ENCODE data around the gene FANCI. TPM values are rescaled to one million over a fixed set of nuclear protein-coding genes. Genes with fewer than 3 reads are reported as not detected.

Gene FANCI
- polyA plus RNA-seq, 2 donors, result 6.6 to 10.4 TPM

- H3K4me3 ChIP-seq (ENCODE audit: low read depth in 1 of 2, low read length in 2 of 2), result no peak overlapping the region
- no peak overlapping the region for H3K27ac ChIP-seq (ENCODE audit: low read depth in 2 of 2, low read length in 1 of 2)
- peaks cover 3 to 4% of the 10 kb centered on the region in 2 donors for H3K4me1 ChIP-seq (ENCODE audit: control insufficient read depth in 2 of 2, insufficient read depth in 2 of 2, low read length in 1 of 2)
- no peaks in the 10 kb centered on the region for H3K27me3 ChIP-seq (ENCODE audit: control insufficient read depth in 1 of 2, insufficient read depth in 2 of 2, low read length in 2 of 2)
- no peaks in the 10 kb centered on the region for H3K9me3 ChIP-seq (ENCODE audit: control insufficient read depth in 2 of 2, insufficient read depth in 1 of 2, low read depth in 1 of 2, low read length in 1 of 2)
- WGBS, 2 donors, result 92 to 94% methylated on average over 12 of the region's 12 CpGs
- peaks cover 3 to 6% of the 10 kb centered on the region in 2 donors for H3K36me3 ChIP-seq (ENCODE audit: control insufficient read depth in 2 of 2, insufficient read depth in 2 of 2, low read length in 1 of 2)
Measured at GRCh38 chr15:89200182-89200581, 43.6 kb upstream of the FANCI start.

- H3K4me3 ChIP-seq (ENCODE audit: low read depth in 1 of 2, low read length in 2 of 2), result no peak overlapping the region
- WGBS, 2 donors, result 90 to 92% methylated on average over 20 of the region's 20 CpGs
- no peaks in the 10 kb centered on the region for H3K9me3 ChIP-seq (ENCODE audit: control insufficient read depth in 2 of 2, insufficient read depth in 1 of 2, low read depth in 1 of 2, low read length in 1 of 2)
- no peak overlapping the region for H3K27ac ChIP-seq (ENCODE audit: low read depth in 2 of 2, low read length in 1 of 2)
- no peaks in the 10 kb centered on the region for H3K27me3 ChIP-seq (ENCODE audit: control insufficient read depth in 1 of 2, insufficient read depth in 2 of 2, low read length in 2 of 2)
- H3K4me1 ChIP-seq (ENCODE audit: control insufficient read depth in 2 of 2, insufficient read depth in 2 of 2, low read length in 1 of 2), result peaks cover 2 to 3% of the 10 kb centered on the region in 2 donors
- peaks cover 0 to 3% of the 10 kb centered on the region in 2 donors for H3K36me3 ChIP-seq (ENCODE audit: control insufficient read depth in 2 of 2, insufficient read depth in 2 of 2, low read length in 1 of 2)
Measured at GRCh38 chr15:89201465-89202005, 42.2 kb upstream of the FANCI start.

DNA sequence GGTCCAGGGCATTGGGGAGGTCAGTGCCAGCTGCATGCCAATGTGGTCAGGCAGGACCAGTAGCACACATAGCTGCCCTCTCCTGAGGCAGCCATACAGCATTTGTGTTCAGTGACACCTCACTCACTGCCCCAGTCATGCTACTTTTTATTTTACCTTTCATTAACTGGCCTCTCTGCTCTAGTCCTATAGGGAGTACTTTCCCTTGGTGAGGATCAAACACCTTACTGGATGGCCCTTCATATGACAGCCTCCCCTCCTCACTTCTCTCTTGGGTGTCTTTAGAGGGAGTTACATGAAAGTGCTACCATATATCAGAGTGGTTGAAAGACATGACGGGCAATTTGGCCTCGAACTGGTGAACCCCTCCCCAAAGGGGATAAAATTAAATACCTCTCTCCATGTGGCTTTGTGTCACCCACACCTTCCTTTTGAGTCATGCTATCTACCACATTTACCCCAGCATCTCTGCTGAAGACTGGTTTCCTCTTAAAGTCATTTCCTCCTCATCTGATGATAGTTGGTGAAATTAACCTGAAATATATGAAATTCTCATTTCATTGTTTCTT, 40.0 kb upstream of the FANCI start:
- no peak overlapping the region for H3K27ac ChIP-seq (ENCODE audit: low read depth in 2 of 2, low read length in 1 of 2)
- H3K36me3 ChIP-seq (ENCODE audit: control insufficient read depth in 2 of 2, insufficient read depth in 2 of 2, low read length in 1 of 2), result no peaks in the 10 kb centered on the region
- H3K4me1 ChIP-seq (ENCODE audit: control insufficient read depth in 2 of 2, insufficient read depth in 2 of 2, low read length in 1 of 2), result peaks cover 0 to 2% of the 10 kb centered on the region in 2 donors
- 45 to 73% methylated on average over 2 of the region's 2 CpGs for WGBS, 2 donors
- no peaks in the 10 kb centered on the region for H3K27me3 ChIP-seq (ENCODE audit: control insufficient read depth in 1 of 2, insufficient read depth in 2 of 2, low read length in 2 of 2)
- no peaks in the 10 kb centered on the region for H3K9me3 ChIP-seq (ENCODE audit: control insufficient read depth in 2 of 2, insufficient read depth in 1 of 2, low read depth in 1 of 2, low read length in 1 of 2)
- H3K4me3 ChIP-seq (ENCODE audit: low read depth in 1 of 2, low read length in 2 of 2), result no peak overlapping the region

DNA sequence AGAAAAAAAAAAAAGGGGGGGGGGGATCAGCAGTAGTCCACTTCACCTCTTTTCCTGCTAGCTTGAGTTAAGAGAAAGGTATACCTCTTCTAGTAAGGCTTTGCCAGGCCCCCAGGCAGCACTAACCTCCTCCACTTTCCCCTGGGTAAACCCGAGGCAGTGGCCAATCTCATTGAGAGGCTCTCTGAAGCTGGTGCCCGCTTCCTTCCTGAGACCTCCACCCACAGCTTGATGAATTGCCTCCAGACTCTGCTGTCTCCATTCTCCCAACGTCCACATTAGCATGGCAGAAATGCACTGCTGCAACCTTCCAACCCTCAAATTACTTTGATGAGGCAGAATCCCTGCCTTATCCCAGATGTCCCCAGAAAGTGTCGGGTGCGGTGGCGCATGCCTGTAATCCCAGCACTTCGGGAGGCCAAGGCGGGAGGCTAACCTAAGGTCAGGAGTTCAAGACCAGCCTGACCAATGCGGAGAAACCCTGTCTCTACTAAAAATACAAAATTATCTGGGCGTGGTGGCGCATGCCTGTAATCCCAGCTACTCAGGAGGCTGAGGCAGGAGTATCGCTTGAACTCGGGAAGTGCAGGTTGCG, 37.7 kb upstream of the FANCI start:
- H3K27ac ChIP-seq (ENCODE audit: low read depth in 2 of 2, low read length in 1 of 2), result no peak overlapping the region
- no peaks in the 10 kb centered on the region for H3K9me3 ChIP-seq (ENCODE audit: control insufficient read depth in 2 of 2, insufficient read depth in 1 of 2, low read depth in 1 of 2, low read length in 1 of 2)
- H3K27me3 ChIP-seq (ENCODE audit: control insufficient read depth in 1 of 2, insufficient read depth in 2 of 2, low read length in 2 of 2), result no peaks in the 10 kb centered on the region
- WGBS, 2 donors, result 75 to 78% methylated on average over 14 of the region's 14 CpGs
- no peaks in the 10 kb centered on the region for H3K36me3 ChIP-seq (ENCODE audit: control insufficient read depth in 2 of 2, insufficient read depth in 2 of 2, low read length in 1 of 2)
- H3K4me3 ChIP-seq (ENCODE audit: low read depth in 1 of 2, low read length in 2 of 2), result no peak overlapping the region
- peaks cover 0 to 2% of the 10 kb centered on the region in 2 donors for H3K4me1 ChIP-seq (ENCODE audit: control insufficient read depth in 2 of 2, insufficient read depth in 2 of 2, low read length in 1 of 2)

GRCh38 chr15:89206908-89207331, 36.9 kb upstream of the FANCI start:
- no peaks in the 10 kb centered on the region for H3K36me3 ChIP-seq (ENCODE audit: control insufficient read depth in 2 of 2, insufficient read depth in 2 of 2, low read length in 1 of 2)
- peaks cover 0 to 2% of the 10 kb centered on the region in 2 donors for H3K4me1 ChIP-seq (ENCODE audit: control insufficient read depth in 2 of 2, insufficient read depth in 2 of 2, low read length in 1 of 2)
- no peak overlapping the region for H3K27ac ChIP-seq (ENCODE audit: low read depth in 2 of 2, low read length in 1 of 2)
- no peaks in the 10 kb centered on the region for H3K27me3 ChIP-seq (ENCODE audit: control insufficient read depth in 1 of 2, insufficient read depth in 2 of 2, low read length in 2 of 2)
- WGBS, 2 donors, result 1% methylated on average over 14 of the region's 14 CpGs
- no peak overlapping the region for H3K4me3 ChIP-seq (ENCODE audit: low read depth in 1 of 2, low read length in 2 of 2)
- no peaks in the 10 kb centered on the region for H3K9me3 ChIP-seq (ENCODE audit: control insufficient read depth in 2 of 2, insufficient read depth in 1 of 2, low read depth in 1 of 2, low read length in 1 of 2)

DNA sequence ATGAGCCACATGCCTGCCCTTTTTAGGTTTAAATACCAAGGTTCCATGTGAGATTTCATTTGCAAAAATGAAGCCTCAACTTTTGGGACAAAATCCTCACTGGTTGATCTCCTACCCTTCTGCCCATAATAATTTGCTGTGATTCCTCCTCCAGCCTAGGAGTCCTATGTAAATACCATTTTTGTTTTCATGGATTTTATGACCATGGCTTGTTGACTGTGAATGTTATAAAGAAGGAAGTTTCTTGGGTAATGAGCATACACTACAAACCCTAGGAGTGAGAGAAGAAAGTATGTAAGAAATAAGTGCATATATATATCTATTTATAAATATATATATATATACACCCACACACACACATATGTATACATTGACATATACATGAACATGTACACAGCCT, 35.5 kb upstream of the FANCI start:
- no peaks in the 10 kb centered on the region for H3K27me3 ChIP-seq (ENCODE audit: control insufficient read depth in 1 of 2, insufficient read depth in 2 of 2, low read length in 2 of 2)

DNA sequence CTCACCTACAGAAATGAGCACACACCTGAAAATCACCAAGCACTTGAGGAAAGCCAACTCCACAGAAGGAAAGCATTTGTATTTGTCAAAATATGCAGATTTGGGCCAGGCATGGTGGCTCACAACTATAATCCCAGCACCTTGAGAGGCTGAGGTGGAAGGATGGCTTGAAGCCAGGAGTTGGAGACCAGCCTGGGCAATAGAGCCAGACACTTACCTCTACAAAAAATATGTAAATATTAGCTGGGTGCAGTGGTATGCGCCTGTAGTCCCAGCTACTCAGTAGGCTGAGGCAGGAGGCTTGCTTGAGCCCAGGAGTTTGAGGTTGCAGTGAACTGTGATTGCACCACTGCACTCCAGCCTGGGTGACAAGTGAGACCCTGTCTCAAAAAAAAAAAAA, 34.7 kb upstream of the FANCI start:
- no peaks in the 10 kb centered on the region for H3K9me3 ChIP-seq (ENCODE audit: control insufficient read depth in 2 of 2, insufficient read depth in 1 of 2, low read depth in 1 of 2, low read length in 1 of 2)
- no peaks in the 10 kb centered on the region for H3K27me3 ChIP-seq (ENCODE audit: control insufficient read depth in 1 of 2, insufficient read depth in 2 of 2, low read length in 2 of 2)
- peaks cover 0 to 2% of the 10 kb centered on the region in 2 donors for H3K4me1 ChIP-seq (ENCODE audit: control insufficient read depth in 2 of 2, insufficient read depth in 2 of 2, low read length in 1 of 2)
- WGBS, 2 donors, result 83 to 84% methylated on average over 1 of the region's 1 CpG
- no peak overlapping the region for H3K27ac ChIP-seq (ENCODE audit: low read depth in 2 of 2, low read length in 1 of 2)
- no peak overlapping the region for H3K4me3 ChIP-seq (ENCODE audit: low read depth in 1 of 2, low read length in 2 of 2)
- no peaks in the 10 kb centered on the region for H3K36me3 ChIP-seq (ENCODE audit: control insufficient read depth in 2 of 2, insufficient read depth in 2 of 2, low read length in 1 of 2)

More for the DNA sequence above, 35.5 kb upstream of the FANCI start:
- H3K4me3 ChIP-seq (ENCODE audit: low read depth in 1 of 2, low read length in 2 of 2), result no peak overlapping the region
- no peaks in the 10 kb centered on the region for H3K9me3 ChIP-seq (ENCODE audit: control insufficient read depth in 2 of 2, insufficient read depth in 1 of 2, low read depth in 1 of 2, low read length in 1 of 2)
- H3K27ac ChIP-seq (ENCODE audit: low read depth in 2 of 2, low read length in 1 of 2), result no peak overlapping the region
- peaks cover 0 to 2% of the 10 kb centered on the region in 2 donors for H3K4me1 ChIP-seq (ENCODE audit: control insufficient read depth in 2 of 2, insufficient read depth in 2 of 2, low read length in 1 of 2)
- no peaks in the 10 kb centered on the region for H3K36me3 ChIP-seq (ENCODE audit: control insufficient read depth in 2 of 2, insufficient read depth in 2 of 2, low read length in 1 of 2)

- no peaks in the 10 kb centered on the region for H3K27me3 ChIP-seq (ENCODE audit: control insufficient read depth in 1 of 2, insufficient read depth in 2 of 2, low read length in 2 of 2)
- no peaks in the 10 kb centered on the region for H3K9me3 ChIP-seq (ENCODE audit: control insufficient read depth in 2 of 2, insufficient read depth in 1 of 2, low read depth in 1 of 2, low read length in 1 of 2)
- H3K4me3 ChIP-seq (ENCODE audit: low read depth in 1 of 2, low read length in 2 of 2), result no peak overlapping the region
- H3K4me1 ChIP-seq (ENCODE audit: control insufficient read depth in 2 of 2, insufficient read depth in 2 of 2, low read length in 1 of 2), result peaks cover 0 to 2% of the 10 kb centered on the region in 2 donors
- WGBS, 2 donors, result 82 to 90% methylated on average over 5 of the region's 5 CpGs
- H3K36me3 ChIP-seq (ENCODE audit: control insufficient read depth in 2 of 2, insufficient read depth in 2 of 2, low read length in 1 of 2), result no peaks in the 10 kb centered on the region
- H3K27ac ChIP-seq (ENCODE audit: low read depth in 2 of 2, low read length in 1 of 2), result no peak overlapping the region
Measured at GRCh38 chr15:89211678-89212170, 32.1 kb upstream of the FANCI start.

GRCh38 chr15:89215627-89216026, 28.2 kb upstream of the FANCI start:
- no peaks in the 10 kb centered on the region for H3K4me1 ChIP-seq (ENCODE audit: control insufficient read depth in 2 of 2, insufficient read depth in 2 of 2, low read length in 1 of 2)
- H3K27me3 ChIP-seq (ENCODE audit: control insufficient read depth in 1 of 2, insufficient read depth in 2 of 2, low read length in 2 of 2), result no peaks in the 10 kb centered on the region
- 78 to 86% methylated on average over 2 of the region's 2 CpGs for WGBS, 2 donors
- H3K36me3 ChIP-seq (ENCODE audit: control insufficient read depth in 2 of 2, insufficient read depth in 2 of 2, low read length in 1 of 2), result no peaks in the 10 kb centered on the region
- H3K4me3 ChIP-seq (ENCODE audit: low read depth in 1 of 2, low read length in 2 of 2), result no peak overlapping the region
- no peaks in the 10 kb centered on the region for H3K9me3 ChIP-seq (ENCODE audit: control insufficient read depth in 2 of 2, insufficient read depth in 1 of 2, low read depth in 1 of 2, low read length in 1 of 2)
- H3K27ac ChIP-seq (ENCODE audit: low read depth in 2 of 2, low read length in 1 of 2), result no peak overlapping the region

GRCh38 chr15:89217031-89217430, 26.7 kb upstream of the FANCI start:
- H3K4me1 ChIP-seq (ENCODE audit: control insufficient read depth in 2 of 2, insufficient read depth in 2 of 2, low read length in 1 of 2), result no peaks in the 10 kb centered on the region
- H3K27me3 ChIP-seq (ENCODE audit: control insufficient read depth in 1 of 2, insufficient read depth in 2 of 2, low read length in 2 of 2), result no peaks in the 10 kb centered on the region
- WGBS, 2 donors, result 91 to 93% methylated on average over 20 of the region's 20 CpGs
- H3K9me3 ChIP-seq (ENCODE audit: control insufficient read depth in 2 of 2, insufficient read depth in 1 of 2, low read depth in 1 of 2, low read length in 1 of 2), result no peaks in the 10 kb centered on the region
- H3K4me3 ChIP-seq (ENCODE audit: low read depth in 1 of 2, low read length in 2 of 2), result no peak overlapping the region
- H3K27ac ChIP-seq (ENCODE audit: low read depth in 2 of 2, low read length in 1 of 2), result no peak overlapping the region
- H3K36me3 ChIP-seq (ENCODE audit: control insufficient read depth in 2 of 2, insufficient read depth in 2 of 2, low read length in 1 of 2), result no peaks in the 10 kb centered on the region
